Hematopoietic multipotent progenitor cell treated with erythropoietin and hydrocortisone succinate and interleukin-3 and kit ligand, for 17 days (in vitro differentiated cells): ENCODE data around the gene LBHD2.

ENCODE experiments used
- DNase-seq: peaks from one replicate; pipeline ENCODE4 v3.0.0-alpha.2; 2015; ENCODE audit warnings: low spot score

Gene LBHD2

DNA sequence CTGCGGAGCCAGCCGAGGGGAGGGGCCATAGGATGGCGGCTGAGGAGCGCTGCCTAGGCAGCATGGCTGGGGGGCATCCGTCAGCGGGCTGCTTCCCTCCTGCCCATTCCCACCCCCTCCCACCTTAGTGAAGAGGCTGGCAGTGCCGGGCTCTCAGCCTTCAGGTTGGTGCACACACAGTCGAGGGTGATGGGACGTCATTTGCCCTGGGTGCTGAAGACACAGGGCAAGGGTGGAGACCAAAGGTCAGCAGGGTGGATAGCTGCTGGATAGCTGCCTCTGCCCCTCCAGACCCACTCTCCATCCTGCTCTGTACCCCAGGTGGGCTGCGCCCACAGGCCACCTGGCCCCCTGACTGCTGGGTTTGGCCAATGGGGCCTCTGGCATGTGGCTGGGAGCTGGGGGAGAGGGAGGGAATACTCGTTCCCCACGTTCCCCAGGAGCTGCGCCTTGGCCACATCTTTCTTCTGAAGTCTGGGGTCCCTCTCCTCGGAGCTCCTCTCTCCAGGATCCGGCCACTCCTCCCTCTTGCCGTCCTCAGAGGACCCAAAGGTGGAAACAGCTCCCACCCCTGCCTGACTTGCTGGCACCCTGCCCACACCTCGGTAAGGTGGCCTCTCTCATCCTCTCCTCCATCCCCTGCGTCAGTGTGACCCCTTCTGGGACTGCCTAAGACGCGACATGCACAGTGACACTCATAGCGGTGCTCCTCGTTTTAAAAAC lies 15.5 kb upstream of the LBHD2 start:
- DNase-seq = no peak

DNA sequence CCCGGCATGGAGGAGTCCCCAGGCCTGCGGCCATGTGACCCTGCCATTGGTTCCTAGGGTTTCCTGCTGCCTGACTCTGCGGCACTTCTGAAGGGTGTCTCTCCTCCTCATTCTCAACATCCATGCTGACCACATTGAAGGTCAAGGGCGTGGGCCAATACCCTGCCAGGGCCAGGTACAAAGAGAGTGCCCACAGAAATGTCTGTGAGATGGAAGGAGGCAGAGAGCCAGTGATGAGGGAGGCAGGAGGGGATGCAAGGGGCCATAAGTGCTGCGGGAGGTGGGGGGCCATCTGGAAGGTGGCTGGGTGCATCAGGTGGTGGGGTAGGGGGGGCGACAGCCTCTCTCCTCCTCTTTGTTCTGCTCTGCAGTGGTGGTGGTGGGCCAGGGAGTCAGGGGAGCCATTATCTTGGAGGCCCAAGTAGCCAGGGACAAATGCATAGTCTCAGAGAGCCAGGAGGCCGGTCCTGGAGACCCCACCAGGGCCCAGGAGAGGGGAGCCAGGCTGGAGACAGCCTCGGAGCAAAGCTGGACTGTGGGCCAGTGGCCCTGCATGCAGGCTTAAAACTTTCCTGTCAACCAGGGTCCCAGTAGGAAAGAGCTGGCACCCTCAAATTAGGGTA lies 13.6 kb upstream of the LBHD2 start:
- DNase-seq = no peak

DNA sequence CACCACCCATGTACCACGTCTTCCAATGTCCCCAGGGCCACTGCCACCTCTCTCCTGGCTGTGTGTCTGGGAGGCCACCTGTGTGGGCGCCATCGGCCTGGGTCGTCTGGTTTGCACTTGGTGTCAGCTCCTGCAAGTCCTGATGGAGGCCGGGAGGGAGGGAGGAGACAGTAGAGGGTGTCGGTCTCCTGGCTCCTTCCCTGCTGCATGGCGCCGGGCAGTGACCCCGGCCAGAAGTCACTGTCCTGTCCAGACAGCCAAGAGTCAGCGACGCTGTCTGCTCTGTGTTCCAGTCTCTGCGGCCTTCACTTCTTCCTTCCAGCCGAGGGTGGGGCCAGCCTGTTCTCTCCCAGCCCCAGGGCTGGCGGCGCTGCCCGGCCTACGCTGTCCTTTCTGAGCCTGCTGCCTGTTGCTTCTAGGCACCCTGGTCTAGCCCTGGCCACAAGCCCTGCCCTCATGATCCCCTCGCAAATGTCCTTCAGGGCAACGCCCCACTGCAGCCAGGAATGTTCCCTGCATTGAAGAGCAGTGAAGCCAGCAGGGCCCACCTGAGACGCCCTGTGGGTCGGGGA lies 13.0 kb upstream of the LBHD2 start:
- no peak for DNase-seq

DNA sequence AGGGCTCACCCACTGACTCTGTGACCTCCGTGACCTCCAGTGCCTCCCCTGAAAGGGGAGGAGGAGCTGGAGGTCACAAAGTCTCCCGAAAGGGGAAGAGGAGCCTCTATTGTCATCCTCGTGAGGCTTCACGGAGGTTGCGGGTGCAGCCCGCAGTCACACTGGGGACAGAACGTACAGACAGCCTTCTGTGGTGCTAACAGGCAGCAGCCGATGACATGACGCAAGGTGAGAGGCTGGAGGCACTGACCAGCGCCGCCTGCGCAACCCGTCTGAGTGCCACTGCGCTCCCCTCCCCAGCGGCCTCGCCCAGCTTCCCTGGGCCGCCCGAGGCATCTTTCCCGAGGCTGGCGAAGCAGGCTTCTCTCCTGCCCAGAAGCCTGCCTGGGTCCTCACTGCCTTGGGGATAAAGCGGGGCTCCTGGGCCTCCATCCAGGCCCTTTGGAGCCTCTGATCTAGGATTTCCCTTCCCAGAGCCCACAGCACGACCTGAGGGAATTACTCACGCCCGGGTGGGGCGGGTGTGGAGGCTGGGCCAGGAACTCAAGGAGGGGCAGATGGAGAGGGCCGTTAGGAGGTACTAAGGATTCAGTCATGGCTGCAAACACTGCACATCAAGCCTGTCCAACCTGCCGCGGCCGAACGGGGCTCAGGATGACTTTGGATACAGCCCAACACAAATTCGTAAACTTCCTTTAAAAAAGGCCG lies 12.3 kb upstream of the LBHD2 start:
- DNase-seq = no peak

DNA sequence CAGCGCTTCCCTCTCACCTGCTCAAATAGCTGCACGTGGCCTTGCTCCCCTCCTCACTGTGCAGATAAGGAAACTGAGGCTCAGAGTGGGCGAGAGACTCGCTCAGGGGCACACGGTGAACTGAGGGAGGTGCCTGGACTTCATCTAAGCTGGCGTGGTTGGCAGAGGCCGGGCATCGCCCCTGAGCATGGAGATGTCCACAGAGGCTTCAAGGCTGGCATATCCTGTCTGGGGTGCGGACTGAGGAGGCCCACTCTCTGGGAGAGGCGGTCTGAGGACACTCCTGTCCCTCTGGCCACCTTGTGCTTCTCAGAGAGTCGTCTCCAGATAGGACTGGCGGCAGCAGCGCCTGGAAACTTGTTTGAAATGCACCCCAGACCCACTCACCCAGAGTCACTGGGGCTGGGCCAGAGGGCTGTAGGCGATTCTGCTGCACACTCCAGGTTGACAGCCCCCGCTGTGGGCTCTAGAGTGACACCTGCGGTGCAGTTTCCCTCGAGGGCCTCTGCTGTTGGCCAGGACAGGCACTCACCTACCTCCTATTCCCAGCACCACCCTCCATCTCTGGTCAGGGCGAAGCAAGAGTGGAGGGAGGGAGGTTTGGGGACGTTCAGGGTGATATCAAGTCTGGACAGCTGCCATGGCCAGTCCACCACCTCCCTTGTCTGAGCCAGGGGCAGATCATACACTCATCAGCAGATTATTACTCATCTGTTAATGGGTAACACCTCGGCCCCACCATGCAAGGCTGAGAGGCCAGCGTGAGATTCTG lies 11.2 kb upstream of the LBHD2 start:
- DNase-seq = no peak

DNA sequence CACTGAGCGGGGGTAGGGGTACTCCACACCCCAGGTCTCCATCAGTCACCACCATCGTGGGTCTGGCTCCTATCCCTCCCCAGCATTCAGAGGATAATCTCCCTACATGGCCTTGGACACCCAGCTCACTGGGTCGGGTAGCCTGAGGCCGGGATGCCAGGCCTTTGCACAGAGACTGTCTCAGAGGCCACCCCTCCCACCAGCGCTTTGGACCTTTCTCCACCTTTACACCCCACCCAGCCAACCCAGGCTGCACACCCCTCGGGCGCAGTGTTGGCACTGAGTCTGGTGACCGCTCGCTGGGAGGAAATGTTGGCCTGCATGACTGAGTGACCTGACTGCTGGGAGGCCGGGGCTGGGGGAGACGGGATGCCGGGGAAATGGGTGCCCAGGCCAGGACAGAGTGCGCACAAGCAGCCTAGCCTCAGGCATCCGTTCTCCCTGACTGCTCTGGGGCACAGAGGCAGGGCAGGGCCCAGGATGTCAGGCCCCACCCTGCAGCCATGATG lies 10.6 kb upstream of the LBHD2 start:
- DNase-seq = no peak

DNA sequence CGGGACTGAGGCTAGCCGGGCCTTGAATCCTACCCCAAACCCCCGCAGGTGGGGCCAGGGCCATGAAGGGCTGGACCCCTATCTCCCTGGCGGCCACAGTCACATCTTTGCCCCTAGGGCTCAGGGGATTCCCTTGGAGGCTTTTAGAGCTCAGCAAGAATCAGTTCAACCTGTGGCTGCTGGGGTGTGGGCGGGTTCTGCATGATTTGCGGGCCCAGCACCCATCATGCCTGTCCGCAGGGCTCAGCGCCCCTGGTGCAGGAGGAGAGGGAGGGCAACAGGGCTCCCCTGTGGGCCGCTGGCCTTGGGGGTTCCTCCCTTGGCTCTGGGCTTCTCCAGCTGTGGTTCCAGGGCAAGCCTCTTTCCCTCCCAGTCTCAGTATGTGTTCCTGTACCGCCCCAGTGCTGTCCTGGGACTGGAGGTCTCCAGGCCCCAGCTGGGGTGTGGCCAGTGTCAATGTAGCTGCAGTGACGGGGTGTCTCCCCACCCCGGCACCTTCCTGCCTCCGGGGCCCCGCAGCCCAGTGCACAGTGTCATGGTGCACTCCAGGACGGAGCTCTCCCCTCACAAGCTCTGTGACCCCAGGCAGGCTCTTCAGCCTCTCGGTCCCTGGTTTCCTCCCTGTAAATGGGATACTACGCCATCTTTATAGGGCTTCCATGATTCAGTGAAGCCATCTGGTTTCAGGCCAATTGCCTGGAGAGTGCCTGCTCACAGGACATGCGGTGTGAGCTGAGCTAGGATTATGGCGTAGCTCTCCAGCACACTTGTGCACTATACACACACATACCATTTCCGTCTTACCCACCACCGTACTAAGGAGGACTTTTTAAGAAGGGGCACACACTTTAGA lies 9.9 kb upstream of the LBHD2 start:
- no peak for DNase-seq

DNA sequence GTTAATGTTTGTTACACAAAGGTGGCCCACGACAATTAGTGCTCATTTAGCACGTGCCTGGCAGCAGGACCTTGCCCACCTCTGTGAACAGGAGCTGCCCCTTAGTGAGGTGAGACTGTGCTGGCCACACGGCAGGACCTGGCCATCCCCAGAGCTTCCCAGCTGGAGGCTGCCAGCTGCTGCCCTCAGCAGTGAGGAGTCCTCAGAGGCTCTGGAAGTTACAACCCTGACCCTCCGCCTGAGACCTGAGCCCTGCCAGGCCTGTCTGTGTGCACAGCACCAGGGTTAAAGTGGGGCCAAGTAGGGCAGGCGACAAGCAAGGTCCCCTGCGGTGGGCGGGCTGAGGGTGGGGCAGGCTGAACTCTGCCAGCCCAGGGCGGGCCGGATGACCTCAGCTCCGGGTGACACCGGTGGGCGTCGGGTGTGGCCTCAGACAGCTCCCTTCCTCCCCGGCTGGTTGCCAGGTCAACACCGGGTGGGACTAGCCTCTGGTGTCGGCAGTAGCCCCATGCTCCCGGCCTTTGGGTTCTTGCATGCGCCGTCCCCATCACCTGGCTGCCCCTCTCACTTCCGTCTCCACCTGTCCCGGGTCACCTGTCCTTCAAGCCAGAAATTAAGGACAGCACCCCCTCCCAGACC lies 9.2 kb upstream of the LBHD2 start:
- peak; percentile 70 for DNase-seq

DNA sequence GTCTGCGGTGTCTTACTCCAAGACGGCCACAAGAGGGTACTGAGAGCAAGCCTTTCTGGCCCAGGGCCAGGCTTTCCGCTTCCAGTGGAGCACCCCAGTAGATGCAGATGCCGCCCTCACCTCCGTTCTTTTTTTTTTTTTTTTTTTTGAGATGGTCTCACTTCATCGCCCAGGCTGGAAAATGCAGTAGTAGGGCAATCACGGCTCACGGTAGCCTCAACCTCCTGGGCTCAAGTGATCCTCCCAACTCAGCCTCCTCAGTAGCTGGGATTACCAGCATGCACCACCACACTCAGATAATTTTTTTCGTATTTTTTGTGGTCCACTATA lies 5.6 kb upstream of the LBHD2 start:
- peak; percentile 85 for DNase-seq

DNA sequence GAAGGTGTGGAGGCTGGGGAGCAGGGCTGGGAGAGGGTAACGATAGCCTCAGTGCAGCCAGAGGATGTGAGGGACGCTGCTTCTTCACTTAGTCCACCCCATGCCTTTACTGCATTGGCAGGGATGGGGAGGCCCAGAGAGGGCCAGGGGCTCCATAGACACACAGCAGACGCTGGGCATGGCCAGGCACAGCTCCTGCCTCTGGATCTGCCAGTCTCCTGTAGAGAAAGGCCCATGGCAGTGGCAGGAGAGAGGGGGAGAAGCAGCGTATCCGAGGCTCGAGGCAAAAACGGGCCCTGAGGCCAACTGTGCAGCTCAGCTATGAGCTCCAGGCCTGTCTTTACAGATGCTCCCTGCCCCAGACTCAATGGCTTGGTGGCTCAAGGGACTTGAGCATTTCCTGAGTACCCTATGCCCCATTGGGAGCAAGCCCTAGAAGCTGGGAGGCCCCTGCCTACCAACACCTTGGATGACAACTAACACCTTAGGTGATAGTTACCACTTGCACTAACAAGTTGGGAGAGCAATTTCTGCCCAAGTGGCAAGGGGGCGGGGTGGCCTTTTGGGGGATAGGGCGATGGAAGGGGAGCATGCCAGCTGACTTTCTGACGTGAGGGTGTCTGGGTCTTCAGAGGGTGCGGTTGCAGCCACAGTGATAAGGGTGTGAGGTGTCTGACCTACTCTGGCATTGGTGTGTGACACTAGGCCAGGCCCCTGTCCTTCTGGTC lies 5.0 kb upstream of the LBHD2 start:
- no peak for DNase-seq

DNA sequence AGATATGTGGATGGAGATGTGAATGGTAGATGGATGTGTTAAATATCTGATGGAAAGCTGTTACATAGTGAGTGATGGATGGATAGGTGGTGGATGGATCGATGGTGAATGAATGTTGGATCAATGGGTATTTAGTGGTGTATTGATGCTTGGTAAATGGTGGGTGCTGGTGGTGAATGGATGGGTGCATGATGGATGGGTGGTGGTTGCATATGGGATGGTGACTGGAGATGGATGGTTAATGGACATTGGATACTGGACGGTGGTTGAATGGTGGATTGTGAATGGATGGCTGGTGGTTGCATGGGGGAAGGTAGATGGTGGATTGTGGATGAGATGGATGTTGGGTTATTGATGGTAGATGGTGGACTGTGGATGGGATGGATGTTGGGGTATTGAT lies 2.1 kb upstream of the LBHD2 start:
- DNase-seq = no peak

DNA sequence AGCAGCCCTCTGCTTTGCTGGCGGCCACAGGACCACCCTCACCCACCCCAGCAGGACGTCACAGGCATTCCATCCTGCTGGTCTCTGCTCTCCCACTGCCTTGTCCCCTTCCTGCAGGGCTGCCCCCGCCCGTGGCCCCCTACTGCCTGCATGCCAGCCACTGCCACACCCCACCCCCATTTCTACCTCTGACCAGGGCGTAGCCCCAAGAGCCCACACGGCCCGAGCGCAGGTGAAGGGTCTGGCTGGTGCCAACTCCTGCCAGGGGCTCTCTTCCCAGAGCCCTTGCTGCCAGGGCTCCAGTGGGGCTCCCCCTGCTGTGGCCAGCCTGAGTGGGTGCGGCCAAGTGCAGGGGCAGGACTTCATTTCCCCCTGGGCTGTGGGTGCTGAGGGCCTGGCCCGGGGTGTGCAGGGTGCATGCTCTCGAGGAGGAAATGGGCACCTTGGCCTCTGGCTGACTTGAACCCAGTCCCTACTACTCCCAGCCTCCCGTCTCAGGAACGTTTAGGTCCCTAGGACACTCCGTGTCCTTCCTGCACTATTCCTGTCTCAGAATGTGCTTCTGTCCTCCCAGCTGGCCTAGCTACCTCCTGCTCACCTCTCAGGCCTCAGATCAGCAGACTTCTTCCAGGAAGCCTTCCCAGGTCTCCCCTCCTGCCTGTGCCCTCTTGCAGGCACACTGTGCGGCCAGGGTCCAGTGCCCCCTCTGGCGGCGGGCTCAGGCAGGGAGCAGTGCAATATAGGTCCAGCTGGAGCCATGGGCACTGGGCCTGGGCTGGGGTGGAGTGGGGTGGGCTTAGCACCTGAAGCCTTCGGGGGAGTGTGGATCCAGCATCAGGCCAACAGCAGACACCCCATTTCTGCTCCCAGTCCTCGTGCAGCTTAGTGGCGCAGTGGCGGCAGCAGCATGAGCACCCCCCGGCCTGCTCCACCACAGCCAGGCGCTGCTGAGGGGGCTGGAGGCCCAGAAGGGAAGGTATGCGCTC lies 1.4 kb downstream of the LBHD2 start:
- no peak for DNase-seq

DNA sequence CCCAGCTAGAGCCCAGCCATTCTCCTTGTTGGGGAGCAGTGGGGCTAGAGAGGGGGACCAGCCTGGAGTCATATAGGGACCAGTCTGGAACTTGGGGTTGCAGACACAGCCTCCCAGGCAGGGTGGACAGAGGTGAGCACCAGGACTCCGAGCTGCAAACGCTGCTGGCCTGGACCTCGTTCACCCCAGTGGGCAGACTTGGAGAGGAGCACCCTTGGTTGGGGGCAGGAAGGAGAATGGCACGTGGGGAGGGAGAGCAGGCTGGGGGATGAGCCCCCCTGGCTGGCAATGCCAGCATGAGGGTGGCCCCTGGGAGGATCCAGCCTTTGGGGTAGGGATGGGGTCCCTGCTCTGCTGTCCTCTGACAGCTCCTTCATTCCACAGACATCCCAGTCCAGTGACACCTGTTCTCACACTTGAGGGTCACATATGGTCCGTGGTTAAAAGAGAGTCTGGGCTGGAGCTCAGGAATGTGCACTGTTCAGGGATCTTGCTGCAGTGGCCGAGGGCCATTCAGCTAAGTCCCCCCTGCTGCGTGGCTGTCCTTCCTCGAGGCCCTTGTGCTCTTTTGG lies 2.8 kb downstream of the LBHD2 start:
- DNase-seq = no peak

DNA sequence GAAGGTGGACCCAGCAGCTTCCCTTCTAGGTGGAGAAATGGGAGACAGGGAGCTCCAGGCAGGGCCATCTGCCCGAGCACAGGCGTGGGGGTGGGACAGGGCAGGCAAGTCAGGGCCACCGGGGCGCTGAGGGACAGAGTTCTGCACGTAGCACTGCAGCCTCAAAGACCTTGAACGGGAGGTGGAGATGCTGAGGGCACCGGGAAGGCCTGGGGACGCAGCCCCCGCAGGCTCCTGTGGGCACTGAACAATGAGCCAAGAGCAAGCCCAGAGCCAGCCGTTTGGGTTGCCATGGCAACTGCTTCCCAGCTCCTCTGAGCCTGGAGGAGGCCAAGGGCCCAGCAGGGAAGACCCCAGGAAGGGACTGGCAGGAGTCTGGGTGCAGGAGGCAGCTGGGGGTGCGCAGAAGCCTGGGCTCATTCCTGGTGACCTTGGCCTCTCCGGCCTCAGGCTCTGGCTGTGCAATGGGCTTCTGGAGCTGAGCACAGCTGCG lies 3.4 kb downstream of the LBHD2 start:
- DNase-seq = no peak

DNA sequence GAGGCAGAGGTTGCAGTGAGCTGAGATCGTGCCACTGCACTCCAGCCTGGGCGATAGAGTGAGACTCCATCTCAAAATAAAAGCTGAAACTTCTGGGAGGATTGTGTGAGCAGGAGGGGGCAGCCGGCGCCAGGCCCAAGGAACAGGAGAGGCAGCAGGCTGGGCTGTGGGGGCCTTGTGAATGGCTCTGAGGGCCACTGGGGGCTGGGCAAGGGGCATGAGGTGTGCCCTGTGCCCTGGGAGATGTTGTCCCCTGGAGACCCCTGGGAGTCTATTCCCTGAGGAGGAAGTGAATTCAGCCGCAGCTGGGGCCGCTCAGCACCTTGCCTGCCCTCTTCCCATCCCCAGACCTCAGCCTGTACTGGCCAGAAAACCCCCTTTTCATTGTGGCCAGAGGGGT lies 4.9 kb downstream of the LBHD2 start:
- DNase-seq = no peak

DNA sequence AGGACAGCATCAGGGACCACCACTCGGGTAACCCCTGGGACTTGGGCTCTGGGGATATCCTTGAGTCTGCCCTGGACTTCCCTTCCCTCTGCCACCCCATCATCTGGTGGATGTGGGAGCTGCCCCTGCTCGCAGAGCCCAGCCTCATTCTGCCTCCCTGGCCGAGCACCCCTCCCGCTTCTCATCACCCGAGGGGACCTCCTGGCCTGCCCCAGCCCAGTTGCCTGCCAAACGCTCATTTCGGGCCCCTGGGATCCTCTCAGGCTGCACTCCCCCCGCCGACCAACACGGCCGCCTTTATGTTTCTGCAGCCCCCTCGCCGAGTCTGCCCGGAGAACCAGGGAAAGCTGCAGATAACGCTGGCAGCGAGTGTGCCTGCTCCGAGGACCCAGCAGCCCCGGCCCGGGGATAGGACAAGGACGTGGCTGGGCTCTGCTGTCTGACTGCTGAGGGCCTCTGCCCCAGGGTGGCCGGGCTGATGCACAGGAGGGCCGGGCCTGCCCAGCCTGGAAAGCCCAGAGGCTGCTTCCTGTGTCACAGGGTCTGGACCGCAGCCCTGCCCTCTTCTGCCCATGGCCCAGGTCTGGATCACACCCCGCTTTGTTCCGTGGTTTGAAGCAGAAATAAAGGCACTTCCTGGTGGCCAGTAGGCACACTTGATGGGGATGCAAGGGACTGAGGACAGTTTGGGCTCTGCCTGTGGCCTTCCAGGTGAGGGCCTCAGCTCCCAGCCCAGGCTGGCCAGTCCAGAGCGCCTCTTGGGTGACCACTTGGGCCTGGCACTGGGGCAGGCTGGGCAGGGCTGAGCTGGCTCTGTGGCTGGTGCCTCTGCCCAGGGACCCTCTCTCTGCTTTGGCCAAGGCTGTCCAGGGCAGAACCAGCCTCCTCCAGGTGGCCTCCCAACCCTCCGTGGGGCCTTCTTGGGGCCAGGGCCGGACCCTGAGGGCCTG lies 5.7 kb downstream of the LBHD2 start:
- no peak for DNase-seq

DNA sequence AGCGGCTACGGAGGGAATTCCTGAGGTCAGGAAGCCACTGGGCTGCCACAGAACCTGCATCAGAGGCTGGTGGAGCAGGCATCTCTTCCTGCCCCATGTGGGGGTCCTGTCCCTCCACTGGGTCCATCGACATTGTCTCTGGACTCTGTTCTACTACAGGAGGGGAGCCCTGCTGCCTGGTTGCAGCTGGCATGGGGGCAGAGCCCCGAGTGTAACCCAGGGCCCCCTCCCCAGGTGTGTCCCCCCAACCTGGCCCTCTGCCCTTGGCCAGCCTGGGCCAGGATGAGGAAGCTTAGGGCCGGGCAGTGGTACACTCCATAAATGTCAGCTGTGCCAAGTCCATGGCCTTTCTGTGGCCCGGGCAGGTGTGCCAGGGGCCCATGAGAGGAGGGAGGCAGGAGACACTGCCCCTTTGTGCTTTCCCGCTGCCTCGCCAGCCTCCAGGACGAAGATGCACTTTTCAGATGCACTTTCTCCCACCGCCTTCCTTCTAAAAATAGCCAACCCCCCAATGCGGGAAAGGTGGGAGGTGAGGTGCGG lies 6.5 kb downstream of the LBHD2 start:
- DNase-seq = no peak
